HG03571 (cell line): ENCODE measurements around the gene CTNND2.

ENCODE experiments used
- ATAC-seq: cut with Tn5 transposase; IDR thresholded peaks from one replicate; pipeline ENCODE4 v1.9.1; 2021; ENCODE audit not compliant: unreplicated experiment

The CTNND2 gene

DNA sequence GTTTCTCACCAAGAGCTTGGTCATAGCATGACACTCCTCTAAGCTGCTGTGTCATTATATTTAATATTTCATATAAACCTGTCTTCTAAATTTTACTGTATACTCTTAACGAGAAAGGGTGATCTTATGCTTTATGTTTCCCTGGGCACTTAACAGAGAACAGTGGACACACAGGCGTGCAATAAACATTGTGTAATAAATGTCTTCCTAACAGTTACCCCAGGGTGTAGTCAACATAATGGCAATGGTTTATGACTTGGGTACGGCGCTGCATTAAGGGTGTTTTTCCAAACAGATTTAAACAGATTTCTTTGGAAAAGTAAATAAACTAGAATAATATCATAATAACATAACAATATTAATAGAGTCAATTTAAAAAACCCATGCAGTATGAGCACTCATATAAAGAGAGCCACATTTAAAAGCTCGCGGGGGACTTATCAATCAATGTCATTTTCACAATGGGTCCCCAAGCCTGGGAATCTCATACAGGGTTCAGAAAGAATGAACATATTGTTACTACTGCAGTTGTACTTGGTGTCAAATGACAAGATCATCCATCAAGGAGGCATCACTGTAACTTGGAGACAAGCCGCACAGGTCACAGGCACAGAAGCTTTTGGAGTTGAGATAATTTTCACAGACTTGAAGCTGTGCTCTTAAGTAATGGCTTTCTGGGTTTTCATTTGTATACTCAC, 376.4 kb downstream of the CTNND2 start:
- ATAC-seq = no peak

GRCh38 chr5:11525020-11525419, 379.2 kb downstream of the CTNND2 start:
- ATAC-seq = no peak

DNA sequence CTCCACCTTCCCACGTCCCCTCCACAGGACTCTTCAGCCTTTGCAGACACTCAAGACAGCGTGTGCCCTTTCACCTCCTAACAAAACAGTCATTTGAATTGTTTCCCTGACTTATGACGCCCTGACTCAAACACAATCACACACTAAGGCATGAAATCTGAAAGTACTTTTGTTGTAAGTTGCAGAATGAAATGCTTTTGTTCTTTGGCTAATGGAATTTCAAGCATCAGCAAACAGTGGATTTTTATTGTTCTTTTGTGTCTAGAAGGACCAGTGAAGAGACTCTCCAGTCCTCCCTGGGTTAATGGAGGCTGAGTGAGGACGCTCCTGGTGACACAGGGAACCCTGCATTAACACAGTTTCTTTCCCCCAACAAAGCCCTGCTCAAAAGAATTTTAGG, 380.1 kb downstream of the CTNND2 start:
- no peak for ATAC-seq

DNA sequence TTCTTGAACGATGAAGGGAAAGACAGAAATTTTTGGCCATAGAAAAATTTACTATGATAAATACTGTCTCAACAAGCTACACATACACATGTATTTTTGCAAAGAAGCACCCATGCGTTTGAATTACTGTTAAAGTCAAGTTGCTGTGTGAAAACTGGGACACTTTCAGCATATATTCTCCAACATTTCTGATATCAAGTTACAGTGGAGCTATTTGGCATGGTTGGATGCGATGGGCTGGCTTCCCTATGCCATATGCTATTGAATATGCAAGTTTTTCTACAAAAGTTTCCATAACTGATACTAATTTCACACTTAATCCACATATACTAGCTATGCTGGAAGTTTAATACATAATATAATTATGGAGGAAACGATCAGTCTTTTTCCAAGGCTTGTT, 381.4 kb downstream of the CTNND2 start:
- ATAC-seq = no peak

DNA sequence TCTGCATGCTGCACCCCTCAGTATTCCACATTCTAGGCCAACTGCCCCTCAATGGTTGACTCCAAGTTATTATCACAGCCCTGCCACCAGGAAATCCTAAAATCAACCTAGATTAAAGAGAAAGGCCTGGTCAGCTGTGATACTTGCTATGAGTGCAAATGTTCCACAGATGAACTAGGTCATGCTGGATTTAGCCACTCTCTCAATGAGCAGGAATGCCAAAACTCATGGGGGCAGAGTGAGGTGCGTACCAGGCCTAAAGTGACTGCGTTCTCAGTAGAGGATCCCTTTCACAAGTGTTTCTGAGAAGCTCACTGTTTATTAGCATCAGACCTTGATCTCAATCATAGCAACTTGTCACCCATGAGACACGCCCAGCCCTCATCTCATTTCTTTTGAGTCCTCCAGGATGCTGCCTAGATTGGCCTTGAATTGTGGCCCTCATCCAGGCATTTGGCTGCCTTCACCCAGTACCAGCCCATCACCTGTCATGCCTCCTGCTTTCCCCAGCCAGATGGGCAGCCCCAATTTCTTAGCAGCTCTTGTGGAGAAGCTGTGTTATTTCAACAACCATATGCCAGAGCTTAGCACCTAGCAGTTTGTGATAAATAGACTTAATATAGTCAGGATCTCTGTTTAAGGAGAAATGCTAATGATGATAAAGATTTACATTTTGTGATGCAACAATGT, 383.9 kb downstream of the CTNND2 start:
- ATAC-seq = no peak

GRCh38 chr5:11519236-11519635, 385.0 kb downstream of the CTNND2 start:
- no peak for ATAC-seq

DNA sequence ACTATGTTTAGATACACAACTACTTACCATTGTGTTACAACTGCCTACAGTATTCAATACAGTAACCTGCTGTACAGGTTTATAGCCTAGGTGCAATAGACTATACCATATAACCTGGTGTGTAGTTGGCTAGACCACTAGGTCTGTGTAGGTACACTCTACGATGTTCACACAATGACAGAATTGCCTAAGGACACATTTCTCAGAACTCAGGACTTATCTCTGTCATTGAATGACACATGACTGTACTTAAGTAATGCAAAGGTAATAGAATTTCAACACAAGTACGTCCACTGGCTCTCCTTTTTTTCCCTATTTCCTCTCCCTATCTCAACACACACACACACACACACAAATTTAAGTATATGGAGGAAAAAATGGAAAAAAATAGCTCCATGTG, 385.6 kb downstream of the CTNND2 start:
- ATAC-seq = no peak

GRCh38 chr5:11514705-11515432, 389.4 kb downstream of the CTNND2 start:
- ATAC-seq = no peak

DNA sequence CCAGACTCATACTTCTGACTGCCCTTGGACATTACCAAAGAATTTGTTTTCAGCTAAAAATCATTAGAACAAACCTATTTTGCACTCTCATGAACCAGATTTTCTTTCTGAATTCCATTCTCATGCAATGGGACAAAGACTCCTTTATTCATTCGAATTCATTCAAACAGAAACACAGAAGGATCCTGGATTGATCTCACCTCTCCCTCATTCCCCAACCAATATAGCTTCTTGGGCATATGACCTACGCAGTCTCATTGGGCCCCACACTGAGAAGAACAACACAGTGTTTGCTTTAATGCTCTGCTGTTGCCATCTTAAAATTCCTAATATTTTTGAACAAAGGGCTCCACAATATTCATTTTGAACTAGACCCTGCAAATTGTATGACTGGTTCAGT, 392.4 kb downstream of the CTNND2 start:
- ATAC-seq = no peak

- no peak for ATAC-seq
These were observed 393.4 kb downstream of the CTNND2 start for GRCh38 chr5:11510889-11511288.

GRCh38 chr5:11509793-11510192, 394.5 kb downstream of the CTNND2 start:
- ATAC-seq = no peak

- no peak for ATAC-seq
These were observed 396.9 kb downstream of the CTNND2 start for GRCh38 chr5:11507156-11507910.

- no peak for ATAC-seq
These were observed 399.4 kb downstream of the CTNND2 start for GRCh38 chr5:11504886-11505193.

DNA sequence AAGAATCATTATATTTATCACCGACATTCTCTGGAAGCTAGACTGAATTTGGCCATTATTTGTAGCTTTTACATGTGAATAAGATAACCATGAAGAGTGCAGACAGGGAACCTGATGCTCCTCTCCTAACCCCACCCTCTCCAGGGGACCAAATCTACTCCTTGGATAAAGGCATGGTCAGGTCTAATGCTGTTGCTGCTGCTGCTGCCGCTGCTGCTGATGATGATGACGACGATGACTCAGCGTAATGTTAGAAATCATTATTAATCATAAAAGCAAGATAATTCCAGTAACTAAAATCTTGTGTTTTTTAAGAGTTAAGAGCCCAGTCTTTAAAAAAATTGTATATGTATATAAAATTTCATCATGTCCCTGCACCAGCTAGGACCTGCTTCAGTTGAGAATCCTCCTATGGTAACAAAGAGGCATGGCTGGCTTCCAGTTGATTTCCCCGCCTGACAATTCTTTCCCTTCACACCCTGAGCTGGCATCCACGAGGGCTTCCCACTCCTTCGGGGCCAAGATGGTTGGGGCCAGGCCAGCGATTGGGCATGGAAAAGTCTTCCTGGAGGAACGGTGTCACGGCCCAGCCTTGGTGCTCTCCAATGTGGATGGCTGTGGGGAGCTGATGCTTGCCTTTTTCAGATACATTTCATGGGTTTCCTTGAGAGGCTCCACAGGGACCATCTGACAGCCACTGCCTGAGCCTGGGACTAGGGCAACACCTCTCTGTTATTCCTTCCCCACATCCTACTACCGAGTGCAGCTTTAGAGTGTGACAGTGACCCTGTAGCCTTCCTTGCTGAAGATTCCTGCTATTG, 400.0 kb downstream of the CTNND2 start:
- no peak for ATAC-seq

GRCh38 chr5:11502783-11503182, 401.5 kb downstream of the CTNND2 start:
- ATAC-seq = no peak

GRCh38 chr5:11497651-11498050, 406.6 kb downstream of the CTNND2 start:
- no peak for ATAC-seq

GRCh38 chr5:11496137-11496719, 408.0 kb downstream of the CTNND2 start:
- ATAC-seq = no peak

DNA sequence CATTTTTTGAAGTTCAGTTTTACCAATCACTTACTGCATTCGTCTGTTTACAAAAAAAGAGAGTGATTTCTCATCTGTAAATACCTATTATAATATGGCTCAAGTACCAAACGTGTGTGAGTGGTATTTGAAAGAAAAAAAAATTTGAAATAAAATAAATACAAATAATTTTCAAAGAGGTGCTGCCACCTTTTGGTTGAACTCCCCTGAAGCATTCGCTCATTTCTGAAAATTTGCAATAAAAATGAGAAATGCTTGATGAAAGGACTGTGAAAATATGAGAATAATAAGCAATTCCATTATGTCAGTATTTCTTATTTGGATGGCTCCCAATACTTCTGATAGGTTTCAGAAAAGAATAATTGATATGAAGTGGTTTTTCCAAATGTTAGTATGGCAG, 409.9 kb downstream of the CTNND2 start:
- ATAC-seq = no peak

- ATAC-seq = no peak
These were observed 412.7 kb downstream of the CTNND2 start for GRCh38 chr5:11491404-11492075.

- ATAC-seq = no peak
These were observed 420.6 kb downstream of the CTNND2 start for GRCh38 chr5:11483630-11484029.
